ENCODE results near the gene SAMD11. TPM values are rescaled to one million over a fixed set of nuclear protein-coding genes. Genes with fewer than 3 reads are reported as not detected.
"Not testable (repeated sequence)": the region's sequence is repeated elsewhere in the genome, so short reads cannot be mapped to it uniquely, and the experiment has no call there.

Gene SAMD11
- total RNA-seq, 1 experiment from 2014 or later: 0.54 TPM

- H3K27me3 Mint-ChIP-seq (ENCODE audit: unreplicated experiment): peaks cover 9% of the 10 kb centered on the region
- no peaks in the 10 kb centered on the region for H3K9me3 Mint-ChIP-seq (ENCODE audit: low read depth, unreplicated experiment)
- H3K4me3 Mint-ChIP-seq (ENCODE audit: low read depth, unreplicated experiment): no peak overlapping the region
- CTCF ChIA-PET: no interaction called here
- no peak for DNase-seq
- TF ChIP-seq, protein P1, sequence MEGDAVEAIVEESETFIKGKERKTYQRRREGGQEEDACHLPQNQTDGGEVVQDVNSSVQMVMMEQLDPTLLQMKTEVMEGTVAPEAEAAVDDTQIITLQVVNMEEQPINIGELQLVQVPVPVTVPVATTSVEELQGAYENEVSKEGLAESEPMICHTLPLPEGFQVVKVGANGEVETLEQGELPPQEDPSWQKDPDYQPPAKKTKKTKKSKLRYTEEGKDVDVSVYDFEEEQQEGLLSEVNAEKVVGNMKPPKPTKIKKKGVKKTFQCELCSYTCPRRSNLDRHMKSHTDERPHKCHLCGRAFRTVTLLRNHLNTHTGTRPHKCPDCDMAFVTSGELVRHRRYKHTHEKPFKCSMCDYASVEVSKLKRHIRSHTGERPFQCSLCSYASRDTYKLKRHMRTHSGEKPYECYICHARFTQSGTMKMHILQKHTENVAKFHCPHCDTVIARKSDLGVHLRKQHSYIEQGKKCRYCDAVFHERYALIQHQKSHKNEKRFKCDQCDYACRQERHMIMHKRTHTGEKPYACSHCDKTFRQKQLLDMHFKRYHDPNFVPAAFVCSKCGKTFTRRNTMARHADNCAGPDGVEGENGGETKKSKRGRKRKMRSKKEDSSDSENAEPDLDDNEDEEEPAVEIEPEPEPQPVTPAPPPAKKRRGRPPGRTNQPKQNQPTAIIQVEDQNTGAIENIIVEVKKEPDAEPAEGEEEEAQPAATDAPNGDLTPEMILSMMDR (IDR thresholded peaks at IDR 0.05; ENCODE audit: unreplicated experiment): no peak
- BruUV-seq (replicated peaks): no TSS peak
- intact Hi-C loops (cut with micrococcal nuclease; ENCODE audit: unreplicated experiment): no loop called here
- peaks cover 23% of the 10 kb centered on the region for H3K36me3 Mint-ChIP-seq (ENCODE audit: insufficient read depth, unreplicated experiment)
- H3K27ac Mint-ChIP-seq (ENCODE audit: unreplicated experiment): no peak overlapping the region
- peaks cover 2% of the 10 kb centered on the region for H3K4me1 Mint-ChIP-seq (ENCODE audit: low read depth, unreplicated experiment)
Observed at GRCh38 chr1:943545-944340, 20.0 kb downstream of the SAMD11 start.

DNA sequence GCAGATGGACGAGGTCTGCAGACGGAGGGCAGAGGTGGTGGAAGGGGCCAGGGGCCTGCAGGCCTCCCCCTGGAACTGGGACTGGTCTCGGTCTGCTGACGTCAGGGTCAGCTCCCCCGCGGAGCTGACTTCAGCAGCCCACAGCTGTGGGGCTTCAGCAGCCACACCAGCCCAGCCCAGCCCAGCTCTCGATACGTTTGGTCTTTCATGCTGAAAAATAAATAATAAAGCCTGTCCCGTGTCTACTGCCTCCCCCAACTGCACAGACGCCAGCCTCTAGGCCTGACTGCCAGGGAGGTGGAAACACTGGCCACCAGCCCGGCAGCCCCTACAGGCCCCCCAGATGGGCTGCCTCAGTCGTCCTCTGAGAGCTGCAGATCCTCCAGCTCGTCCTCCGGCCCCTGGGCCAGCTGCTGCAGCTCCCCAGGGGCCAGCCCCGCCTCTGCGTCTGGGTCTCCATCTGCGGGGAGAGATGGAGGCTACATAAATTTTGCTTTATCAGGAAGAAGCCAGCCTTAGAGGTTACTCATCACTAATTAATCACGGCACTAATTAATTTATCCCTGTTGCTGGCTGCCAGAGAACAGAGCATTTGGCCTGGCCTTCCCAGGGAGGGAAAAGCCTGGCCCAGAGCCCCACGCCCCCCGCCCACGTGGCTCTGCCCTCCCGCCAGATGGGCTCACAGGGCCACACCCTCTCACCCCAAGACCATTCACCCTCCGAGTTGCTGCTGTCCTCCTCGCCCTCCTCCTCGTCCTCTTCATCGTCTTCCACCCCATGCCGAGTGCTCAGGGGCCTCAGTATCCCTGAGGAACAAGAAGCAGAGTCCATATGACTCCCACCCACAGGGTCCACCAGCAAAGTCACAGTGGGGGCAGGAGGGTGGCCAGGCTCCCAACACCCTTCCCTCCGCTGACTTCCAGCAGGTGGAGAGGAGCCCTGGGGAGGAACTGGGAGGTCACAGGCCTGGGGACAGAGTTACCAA lies 20.9 kb downstream of the SAMD11 start:
- peaks cover 9% of the 10 kb centered on the region for H3K27me3 Mint-ChIP-seq (ENCODE audit: unreplicated experiment)
- H3K9me3 Mint-ChIP-seq (ENCODE audit: low read depth, unreplicated experiment): no peaks in the 10 kb centered on the region
- no peak overlapping the region for H3K27ac Mint-ChIP-seq (ENCODE audit: unreplicated experiment)
- TF ChIP-seq, protein P1 (IDR thresholded peaks at IDR 0.05; ENCODE audit: unreplicated experiment): no peak
- CTCF ChIA-PET: no interaction called here
- TSS peak; percentile 71 for BruUV-seq (replicated peaks)
- H3K4me1 Mint-ChIP-seq (ENCODE audit: low read depth, unreplicated experiment): no peaks in the 10 kb centered on the region
- peaks cover 28% of the 10 kb centered on the region for H3K36me3 Mint-ChIP-seq (ENCODE audit: insufficient read depth, unreplicated experiment)
- no peak overlapping the region for H3K4me3 Mint-ChIP-seq (ENCODE audit: low read depth, unreplicated experiment)
- no peak for DNase-seq
- intact Hi-C loops (cut with micrococcal nuclease; ENCODE audit: unreplicated experiment): no loop called here

- no peak for DNase-seq
- H3K4me1 Mint-ChIP-seq (ENCODE audit: low read depth, unreplicated experiment): no peaks in the 10 kb centered on the region
- no peak overlapping the region for H3K4me3 Mint-ChIP-seq (ENCODE audit: low read depth, unreplicated experiment)
- intact Hi-C loops (cut with micrococcal nuclease; ENCODE audit: unreplicated experiment): no loop called here
- CTCF ChIA-PET: no interaction called here
- TF ChIP-seq, protein P1 (IDR thresholded peaks at IDR 0.05; ENCODE audit: unreplicated experiment): no peak
- H3K36me3 Mint-ChIP-seq (ENCODE audit: insufficient read depth, unreplicated experiment): peaks cover 31% of the 10 kb centered on the region
- H3K27me3 Mint-ChIP-seq (ENCODE audit: unreplicated experiment): peaks cover 7% of the 10 kb centered on the region
- H3K9me3 Mint-ChIP-seq (ENCODE audit: low read depth, unreplicated experiment): no peaks in the 10 kb centered on the region
- H3K27ac Mint-ChIP-seq (ENCODE audit: unreplicated experiment): no peak overlapping the region
- no TSS peak for BruUV-seq (replicated peaks)
Observed at GRCh38 chr1:945688-946556, 22.2 kb downstream of the SAMD11 start.

DNA sequence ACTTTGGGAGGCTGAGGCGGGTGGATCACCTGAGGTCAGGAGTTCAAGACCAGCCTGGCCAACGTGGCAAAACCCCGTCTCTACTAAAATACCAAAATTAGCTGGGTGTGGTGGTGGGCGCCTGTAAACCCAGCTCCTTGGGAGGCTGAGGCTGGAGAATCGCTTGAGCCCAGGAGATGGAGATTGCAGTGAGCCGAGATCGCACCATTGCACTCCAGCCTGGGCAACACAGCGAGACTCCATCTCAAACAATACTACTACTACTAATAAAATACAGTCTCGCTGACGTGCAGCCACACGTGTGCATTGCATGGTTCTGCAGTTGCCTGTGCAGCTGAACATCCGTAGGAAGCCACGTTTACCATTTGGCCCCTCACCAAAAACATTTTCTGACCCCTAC lies 23.1 kb downstream of the SAMD11 start:
- H3K4me1 Mint-ChIP-seq (ENCODE audit: low read depth, unreplicated experiment); H3K27me3 Mint-ChIP-seq (ENCODE audit: unreplicated experiment); H3K4me3 Mint-ChIP-seq (ENCODE audit: low read depth, unreplicated experiment); DNase-seq; intact Hi-C loops (cut with micrococcal nuclease; ENCODE audit: unreplicated experiment); H3K27ac Mint-ChIP-seq (ENCODE audit: unreplicated experiment); BruUV-seq (replicated peaks); H3K9me3 Mint-ChIP-seq (ENCODE audit: low read depth, unreplicated experiment); CTCF ChIA-PET: not testable (repeated sequence)
- peaks cover 35% of the 10 kb centered on the region for H3K36me3 Mint-ChIP-seq (ENCODE audit: insufficient read depth, unreplicated experiment)
